HG03378 (cell line): Measurements from ENCODE around the gene C4orf50.
"Not testable (repeated sequence)": the region's sequence is repeated elsewhere in the genome, so short reads cannot be mapped to it uniquely, and the experiment has no call there.

Experiments
- ATAC-seq: cut with Tn5 transposase; IDR thresholded peaks from one replicate; pipeline ENCODE4 v1.9.1; 2021; ENCODE audit warnings: mild to moderate bottlenecking, moderate library complexity; ENCODE audit not compliant: unreplicated experiment

Gene C4orf50

DNA sequence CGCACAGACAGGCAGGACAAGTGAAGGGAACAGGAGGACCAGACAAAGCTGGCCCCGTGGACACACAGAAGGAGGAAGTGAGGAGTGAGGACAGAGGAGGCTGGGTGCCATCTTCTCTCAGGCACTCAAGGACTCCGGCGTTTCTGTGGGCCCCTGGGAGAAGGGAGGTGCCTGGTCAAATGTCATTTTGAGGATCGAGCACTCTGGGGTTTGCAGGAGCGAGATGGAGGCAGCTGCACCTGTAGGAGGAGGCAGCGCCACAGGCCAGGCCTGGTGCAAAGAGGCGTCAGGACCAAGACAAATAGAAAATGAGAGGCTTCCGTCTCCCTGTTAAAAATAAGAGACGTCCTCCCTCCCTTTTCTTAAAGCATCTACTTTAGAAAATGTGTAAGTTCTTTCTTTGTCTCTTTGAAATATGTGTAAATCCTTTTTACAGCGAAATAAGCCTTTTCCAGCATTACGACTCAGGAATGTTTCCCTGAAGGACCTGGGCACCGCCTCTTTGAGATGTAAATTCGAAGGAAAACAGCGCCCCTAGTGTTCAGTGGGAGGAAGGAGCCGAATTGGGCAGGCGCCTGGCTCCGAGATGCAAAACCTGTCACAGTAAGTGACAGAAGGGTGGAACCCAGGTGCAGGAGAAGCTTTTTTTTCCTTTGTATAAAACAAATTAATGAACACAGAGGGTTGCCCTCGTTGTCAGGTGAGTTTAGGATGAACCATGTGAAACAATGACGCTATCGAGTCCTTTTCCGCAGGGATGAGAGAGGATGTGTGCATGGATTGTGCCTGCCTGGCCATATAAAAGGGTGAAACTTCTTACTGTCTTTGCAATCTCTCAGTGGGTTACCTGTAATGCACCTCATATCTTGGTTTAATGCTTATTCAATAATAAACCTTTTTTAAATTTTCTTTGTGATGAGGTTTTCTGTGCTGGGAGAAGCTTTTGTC, 1.4 kb upstream of the C4orf50 start:
- no peak for ATAC-seq

DNA sequence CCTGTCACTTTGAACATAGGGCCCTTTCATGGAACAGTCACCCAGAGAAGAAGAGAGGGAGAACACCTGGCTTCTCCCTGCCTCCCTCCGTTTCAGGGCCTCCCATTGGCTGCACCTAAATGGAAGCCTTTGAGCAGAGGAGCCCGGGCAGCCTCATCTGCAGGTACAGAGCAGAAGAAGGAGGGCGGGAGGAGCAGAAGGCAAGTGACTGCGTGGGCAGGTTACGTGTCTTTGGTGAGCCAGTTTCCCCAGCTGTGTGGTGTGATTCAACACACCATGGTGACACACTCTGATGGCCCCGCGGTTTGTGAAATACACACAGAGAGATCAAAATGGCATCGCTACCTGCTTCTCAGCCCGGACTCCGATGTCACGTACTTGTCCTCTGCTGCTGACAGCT, 431 bp downstream of the C4orf50 start:
- ATAC-seq: no peak

DNA sequence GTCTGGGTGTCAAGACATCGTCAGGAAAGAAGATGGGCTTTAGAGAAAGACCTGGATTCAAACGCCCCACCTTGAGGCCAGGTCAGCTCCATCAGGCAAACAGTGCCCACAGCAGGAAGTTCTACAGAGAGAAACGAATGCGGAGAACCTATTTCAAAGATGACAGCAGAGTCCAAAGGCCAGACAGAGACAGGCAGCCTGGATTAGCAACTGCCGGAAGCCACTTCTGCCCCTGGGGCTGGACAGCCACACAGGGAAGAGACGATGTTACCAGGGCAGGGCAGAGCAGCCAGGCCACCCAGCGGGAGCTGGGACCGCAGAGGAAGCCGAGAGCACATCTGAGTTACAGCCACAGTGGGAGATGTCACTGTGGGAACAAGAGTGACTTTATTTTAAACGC, 1.2 kb downstream of the C4orf50 start:
- ATAC-seq: no peak

DNA sequence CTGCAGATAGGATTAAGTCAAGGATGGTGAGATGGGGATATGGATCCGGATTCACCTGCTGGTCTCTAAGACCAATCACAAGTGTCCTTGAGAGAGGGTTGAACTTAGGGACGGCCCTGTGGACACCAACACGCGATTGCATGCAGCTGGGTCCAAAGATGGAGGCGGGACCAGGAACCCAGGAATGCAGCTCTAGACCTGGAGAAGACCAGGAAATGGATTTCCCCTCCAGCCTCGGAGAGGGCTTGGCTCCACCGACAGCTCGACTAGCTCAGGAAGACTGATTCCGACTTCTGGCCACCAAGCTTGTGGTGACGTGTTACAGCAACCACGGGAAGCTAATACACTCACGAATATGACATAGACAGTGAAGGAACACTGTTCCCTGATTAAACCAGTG, 4.7 kb downstream of the C4orf50 start:
- no peak for ATAC-seq

DNA sequence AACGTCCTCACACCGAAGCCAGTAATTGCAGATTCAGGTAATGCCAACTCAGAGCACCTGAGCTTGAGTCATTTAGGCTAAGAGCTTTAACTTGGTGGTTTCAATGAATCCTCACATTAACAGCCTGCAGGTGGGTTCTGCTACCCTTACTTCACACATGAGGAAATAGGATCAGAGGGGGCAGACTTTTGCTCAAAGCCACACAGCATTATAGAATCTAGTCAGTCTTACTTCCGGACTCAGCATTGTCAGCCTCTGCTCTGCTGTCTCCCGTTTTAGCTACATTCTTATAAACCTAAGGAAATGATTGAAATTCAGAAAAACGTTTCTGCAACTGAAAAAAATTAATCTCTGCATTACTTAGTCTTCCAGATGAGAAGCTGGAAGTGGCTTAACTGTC, 6.0 kb downstream of the C4orf50 start:
- ATAC-seq: no peak

DNA sequence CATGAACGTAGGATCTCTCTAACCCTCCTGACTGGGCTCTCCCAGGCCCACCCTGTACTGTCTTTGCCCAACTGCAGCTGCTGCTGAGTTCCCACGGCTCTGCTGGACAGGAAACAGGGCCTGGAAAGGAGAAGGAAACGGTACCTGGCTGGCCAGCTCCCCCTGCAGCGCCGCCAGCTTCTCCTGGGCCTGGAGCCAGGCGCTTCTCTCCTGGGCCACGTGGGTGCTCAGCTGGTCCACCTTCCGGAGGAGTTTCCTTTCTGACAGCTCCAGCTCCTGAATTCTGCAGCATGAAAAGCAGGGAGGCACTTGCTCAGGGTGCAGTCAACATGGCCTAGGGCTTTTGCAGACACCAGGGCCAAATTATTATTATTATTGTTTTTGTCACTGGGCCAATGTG, 6.5 kb downstream of the C4orf50 start:
- ATAC-seq: no peak

DNA sequence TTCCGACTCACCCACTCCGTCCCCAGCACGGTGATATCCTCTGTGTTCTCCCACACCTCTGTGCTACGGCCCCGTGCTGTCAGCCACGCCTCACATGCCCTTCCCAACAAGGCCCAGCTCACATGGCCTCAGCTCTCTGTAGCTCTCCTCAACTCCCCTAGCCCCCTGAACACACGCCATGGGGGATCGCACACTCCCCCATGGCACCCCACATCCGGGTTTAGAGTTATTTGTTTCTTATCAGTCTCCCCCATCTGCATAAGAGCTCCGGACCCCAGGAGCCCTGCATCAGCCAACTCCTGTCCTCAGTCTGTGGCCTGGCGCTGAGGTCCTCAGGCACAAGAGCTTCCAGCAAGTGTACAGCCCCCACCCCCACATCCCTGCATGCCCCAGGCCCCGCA, 7.0 kb downstream of the C4orf50 start:
- no peak for ATAC-seq

DNA sequence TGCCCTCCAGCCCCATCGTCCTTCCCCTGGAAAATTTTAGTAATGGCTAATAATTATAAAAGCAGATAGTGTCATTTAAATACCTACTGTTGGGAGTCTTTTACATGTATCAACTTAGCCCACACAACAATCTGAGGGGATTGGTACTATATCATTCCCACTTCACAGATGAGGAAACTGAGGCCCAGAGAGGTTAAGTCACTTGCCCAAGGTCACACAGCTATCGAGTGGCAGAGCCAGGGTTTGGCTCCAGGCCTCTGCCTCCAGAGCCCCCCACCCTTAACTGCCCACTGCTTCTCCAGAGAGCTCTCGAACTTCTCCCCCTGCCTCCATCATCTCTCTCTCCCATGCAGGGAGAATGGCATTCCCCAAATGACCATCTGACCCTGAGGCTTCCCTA, 7.4 kb downstream of the C4orf50 start:
- no peak for ATAC-seq

DNA sequence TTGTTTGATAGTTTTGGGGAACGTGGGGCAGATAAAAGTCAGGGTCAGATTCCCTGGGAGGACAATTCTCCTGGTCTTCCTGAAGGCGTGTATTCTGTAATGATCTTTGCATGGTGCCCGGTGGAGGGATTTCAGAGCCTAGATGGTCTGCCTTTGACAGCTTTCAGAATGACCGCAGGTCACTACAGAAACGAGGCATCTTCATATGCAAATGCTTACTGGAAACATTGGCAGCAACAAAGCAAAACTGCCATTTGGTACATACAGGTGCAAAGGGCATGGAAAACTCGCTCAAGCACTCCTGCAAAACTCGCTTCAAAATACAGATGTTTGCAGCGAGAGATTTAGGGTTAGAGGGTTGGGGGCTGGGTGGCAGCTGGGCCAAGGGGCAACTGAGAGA, 8.8 kb downstream of the C4orf50 start:
- no peak for ATAC-seq

DNA sequence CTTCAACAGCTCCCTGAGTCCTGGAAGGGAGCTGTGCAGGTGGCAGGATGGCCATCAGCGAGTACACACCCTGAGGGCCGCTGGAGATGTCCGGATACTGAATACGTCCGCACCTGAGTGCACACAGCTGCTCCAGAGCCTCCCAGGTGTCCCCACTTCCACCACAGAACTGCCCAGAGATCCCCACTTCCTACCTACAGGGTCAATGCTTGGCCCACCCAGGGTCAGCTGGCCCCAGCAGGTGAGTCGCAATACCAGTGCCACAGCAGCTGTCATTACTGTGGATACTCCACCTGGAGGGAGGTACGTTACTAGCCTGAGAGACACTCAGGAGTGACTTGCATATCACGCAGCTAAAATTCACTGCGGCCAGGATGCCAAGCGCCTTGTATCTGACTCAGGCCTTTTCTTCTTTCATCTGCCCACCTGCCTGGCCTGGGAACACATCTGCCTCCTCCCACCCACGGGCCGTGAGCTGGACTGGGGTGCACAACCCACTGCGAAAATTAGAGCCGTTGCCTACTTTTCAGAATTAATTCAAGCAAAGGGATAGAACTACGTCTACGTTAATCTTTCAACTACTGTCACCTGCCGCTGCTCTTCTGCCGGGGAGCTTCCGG, 9.4 kb downstream of the C4orf50 start:
- no peak for ATAC-seq

DNA sequence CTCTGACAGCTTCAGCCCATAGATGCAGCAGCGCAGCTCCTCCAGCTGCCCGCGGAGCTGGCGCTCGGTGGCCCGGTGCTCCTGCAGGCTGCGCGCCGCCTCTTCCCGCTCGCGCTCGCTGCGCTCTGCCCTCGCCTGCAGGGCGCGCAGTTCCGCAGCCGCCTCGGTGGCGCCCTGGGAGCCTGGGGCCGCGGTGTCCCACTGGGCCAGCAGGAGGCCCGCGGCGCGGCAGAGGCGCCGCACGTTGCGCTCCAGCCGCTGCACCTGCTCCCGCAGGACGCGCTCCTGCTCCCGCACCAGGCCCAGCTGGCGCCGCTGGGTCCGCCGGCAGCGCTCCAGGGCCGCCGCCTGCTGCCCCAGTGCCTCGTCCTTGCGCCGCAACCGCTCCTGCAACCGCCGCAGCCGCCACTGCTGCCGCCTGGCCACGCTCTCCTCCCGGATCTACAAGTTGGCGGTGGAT, 10.1 kb downstream of the C4orf50 start:
- ATAC-seq: no peak

DNA sequence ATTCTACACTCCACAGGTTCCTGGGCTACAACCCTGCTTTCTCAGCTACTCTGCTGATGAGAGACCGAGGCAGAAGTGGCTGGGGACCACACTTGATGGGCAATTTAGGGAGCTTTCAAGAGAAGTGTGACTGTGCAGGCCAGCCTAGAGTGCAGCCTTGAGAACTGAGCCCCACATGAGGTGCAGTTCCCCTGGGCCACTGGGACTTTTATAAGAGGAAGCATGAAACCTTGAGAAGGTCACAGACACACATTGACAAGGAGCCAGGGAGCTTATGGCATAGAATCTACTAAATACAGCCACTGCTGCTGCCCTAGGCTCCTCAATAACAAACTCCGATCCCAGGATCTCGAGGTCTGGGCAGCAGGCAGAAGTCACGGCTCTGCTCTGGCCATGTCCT, 13.1 kb downstream of the C4orf50 start:
- ATAC-seq: no peak

DNA sequence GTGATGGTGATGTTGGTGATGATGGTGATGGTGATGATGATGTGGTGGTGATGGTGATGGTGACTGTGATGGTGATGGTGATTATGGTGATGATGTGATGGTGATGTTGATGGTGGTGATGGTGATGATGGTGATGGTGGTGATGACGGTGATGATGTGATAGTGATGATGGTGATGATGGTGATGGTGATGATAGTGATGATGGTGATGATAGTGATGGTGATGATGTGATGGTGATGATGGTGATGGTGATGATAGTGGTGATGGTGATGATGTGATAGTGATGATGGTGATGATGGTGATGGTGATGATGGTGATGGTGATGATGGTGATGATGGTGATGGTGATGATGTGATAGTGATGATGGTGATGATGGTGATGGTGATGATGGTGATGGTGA, 14.7 kb downstream of the C4orf50 start:
- ATAC-seq: not testable (repeated sequence)

DNA sequence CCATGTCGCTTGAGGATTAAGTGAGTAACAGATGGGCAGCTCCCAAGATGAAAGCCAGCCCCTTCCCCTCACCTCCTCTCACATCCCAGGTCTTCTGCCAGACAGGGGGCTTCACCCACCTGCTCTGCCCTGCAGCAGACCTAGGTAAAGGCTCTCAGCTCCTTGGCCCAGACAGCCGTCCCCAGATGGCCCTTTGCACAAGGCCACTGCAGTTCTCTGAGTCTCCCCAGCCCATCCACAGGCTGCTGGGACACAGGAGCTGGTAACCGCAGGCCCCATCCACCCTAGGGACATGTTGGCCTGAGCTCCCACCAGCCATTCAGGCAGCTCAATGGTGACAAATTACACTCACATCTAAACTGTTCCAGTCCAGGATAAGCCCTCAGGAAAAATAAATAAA, 15.3 kb downstream of the C4orf50 start:
- ATAC-seq: no peak

DNA sequence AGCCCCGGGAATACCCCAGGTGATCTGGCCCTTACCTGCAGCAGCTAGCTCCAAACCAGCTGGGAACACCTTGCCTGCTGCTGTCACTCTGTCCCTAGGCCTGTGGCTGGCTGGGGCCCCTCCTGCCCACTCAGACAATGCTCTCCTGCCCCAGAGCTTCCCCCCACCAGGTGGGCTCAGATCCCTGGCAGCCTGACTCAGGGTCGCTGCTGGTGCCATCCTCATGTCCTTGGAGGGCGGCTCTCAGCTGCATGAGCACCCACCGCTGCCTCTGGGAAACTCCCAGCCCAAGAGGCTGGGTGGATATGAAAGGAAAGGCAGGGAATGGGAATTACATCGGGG, 15.8 kb downstream of the C4orf50 start:
- no peak for ATAC-seq

DNA sequence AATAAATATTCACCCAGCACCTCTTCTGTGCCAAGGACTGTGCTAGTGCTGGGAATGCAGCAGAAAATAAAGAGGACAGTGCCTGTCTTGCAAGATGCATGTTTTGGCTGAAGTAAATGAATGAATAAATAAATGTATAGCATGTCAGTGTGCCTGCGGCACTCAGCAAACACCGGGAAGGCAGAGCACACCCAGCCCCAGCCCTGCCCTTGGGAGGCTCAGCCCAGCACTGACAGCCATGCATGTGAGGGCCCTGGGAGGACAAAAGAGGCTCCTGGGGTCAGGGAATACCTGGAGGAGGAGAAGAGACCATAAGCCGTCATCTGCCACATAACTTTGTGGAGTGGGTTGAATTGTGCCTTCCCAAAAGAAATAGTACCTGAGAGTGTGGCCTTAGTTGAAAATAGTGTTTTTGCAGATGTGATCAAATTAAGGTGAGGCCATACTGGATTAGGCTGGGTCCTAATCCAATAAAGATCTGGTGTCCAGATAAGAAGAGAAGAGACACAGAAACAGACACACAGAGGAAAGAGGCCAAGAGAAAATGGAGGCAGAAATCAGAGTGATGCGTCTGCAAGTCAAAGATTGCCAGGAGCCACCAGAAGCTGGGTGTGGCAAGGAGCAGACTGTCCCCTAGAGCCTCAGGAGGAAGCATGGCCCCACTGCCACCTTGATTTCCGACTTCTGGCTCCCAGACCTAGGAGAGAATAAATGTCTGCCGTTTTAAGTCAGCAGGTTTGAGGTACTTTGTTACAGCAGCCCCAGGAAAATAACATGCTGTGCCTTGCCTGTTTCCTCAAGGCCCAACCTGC, 16.3 kb downstream of the C4orf50 start:
- ATAC-seq: no peak

DNA sequence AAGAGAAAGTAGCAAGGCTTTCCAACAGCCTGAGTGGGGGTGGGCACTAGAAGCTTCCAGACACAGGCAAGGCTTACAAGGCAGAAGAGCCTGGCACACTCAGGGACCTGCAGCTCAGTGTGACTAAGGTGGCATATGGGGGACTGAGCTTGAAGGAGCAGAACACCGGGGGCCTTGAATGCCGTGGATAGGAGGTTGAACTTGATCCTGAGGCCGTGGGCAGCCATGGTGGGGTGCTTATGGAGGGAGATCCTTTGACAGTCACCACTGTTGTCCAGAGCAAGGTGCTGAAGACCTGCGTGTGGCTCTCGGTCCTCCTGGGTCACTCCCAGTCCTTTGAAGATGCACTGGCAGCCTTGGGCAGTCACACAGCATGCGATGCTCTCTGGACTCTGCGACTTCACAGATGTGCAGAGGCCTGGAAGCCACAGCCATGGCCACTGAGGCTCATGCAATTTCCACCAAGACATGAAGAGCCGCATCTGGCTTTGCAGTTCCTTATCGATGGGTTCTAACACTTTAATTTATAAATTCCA, 18.3 kb downstream of the C4orf50 start:
- ATAC-seq: no peak

DNA sequence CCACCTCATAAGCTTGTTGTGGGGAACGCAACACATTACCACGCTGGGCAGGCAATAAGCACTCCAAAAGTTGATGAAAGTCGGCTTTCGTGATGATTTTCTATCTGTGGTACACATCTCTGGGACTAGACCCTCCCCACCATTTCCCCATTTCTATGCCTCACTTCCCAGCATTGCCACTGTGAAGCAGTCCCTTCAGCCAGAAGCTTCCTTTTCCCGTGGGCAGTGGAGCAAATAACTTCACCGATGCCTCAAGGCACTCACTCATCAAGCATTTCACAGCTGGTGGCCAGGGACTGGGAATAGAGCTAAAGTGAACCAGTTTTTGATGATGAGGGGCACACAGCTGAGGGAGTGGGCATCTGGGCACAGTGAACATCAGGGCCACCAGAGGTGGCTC, 18.9 kb downstream of the C4orf50 start:
- no peak for ATAC-seq

DNA sequence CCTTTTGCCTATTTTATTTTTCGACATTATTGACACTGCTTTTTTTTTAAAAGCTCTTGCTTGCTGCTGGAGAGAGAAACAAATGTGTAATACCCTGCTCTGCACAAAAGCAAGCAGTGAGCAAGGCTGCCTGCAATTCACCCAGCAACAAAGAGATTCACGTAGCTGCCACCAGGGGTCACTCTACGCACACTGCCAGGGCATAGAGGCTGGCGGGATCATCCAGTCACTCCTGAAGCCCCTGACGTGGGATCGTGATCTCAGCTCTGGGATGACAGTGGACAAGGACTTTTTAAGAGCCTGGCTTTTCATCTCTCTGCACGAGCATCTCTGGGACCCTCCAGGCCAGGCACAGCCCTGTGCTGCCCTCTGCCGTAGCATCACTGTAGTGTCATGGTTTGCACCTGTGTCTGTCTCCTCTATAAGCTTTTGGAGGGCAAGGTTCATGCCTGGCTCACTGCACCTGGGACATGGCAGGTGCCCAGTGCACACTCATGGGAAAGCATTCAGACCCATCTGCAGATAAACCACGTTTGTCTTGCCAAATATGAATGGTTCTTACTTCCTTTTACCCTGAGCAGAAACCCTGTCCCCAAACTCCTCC, 19.8 kb downstream of the C4orf50 start:
- peak; percentile 66 for ATAC-seq

DNA sequence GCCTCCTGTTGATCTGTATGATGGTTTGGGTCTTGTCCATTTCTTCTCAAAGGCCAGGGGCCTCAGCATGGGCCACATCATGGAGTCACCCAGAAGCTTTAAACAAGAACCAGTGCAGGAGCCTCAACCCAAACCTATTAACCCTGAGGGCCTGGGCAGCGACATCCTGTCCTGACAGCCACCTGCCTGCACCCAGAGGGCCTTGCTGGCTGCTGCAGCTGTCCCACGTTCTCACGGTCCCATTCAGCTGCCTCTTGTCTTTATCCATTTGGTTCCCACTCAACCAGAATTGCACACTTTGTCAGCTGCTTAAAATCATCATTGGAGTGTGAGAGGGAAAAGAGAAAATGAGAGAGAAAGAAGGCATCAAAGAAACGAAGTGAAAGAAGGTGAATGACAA, 21.6 kb downstream of the C4orf50 start:
- no peak for ATAC-seq
